GM12801 (cell line): Measurements from ENCODE around the gene TLCD3A.

Source experiments
- CTCF ChIP-seq: IDR thresholded peaks from one replicate; pipeline ENCODE4 v1.5.1; 2011; ENCODE audit warnings: control low read depth; ENCODE audit not compliant: insufficient read length; ENCODE audit errors: extremely low read depth

TLCD3A gene

DNA sequence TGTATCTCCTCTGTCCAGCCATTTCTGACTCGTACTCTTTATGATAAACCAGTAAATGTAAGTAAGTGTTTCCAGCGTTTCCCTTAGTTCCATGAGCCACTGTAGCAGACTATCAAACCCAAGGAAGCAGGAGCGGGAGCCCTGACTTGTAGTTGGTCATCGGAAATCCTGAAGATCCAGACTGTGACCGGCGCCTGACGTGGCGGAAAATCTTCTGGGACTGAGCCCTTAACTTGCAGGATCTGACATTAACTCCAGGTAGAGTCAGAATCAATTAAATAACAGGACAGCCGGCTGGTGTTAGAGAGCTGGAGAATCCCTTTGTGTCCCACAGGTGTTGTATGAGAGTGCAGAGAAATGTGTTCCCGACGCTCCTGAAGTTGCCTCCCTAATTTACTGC lies 45.7 kb downstream of the TLCD3A start:
- TF ChIP-seq CTCF, result no peak

DNA sequence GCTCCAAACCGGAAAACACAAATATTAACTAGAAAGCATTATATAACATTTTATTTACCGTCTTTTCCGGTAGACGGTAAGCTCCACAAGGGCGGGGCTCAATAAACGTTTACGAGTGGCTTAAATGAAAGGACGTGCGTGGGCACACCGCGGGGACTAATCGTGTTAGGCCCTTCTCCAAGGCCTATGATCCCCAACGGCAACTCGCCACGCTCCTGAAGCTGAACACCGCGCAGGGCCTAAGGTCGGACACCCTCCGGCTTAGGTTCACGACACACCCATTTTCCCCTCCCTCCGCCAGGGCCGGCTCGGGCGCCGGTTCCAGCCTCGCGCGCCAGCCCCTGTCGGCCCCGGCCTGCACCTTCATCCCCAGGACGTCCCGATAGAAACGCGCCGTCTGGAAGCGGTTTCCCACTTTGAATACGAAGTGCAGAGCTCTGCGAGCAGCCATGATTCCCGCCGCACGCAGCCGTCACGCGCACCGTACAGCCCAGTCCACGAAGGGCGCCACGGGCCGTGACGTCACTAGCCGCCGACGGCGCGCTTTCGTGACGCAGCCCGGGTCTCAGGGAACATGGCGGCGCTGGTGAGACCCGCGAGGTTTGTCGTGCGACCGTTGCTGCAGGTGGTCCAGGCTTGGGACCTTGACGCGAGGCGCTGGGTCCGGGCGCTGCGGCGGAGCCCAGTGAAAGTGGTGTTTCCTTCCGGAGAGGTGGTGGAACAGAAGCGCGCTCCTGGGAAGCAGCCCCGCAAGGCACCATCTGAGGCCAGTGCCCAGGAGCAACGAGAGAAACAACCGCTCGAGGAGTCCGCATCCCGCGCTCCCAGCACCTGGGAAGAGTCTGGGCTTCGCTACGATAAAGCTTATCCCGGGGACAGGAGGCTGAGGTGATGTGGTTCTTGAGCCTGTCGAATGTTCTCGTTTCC lies 49.7 kb downstream of the TLCD3A start, which contains the start of the genes GLOD4 and MRM3:
Gene GLOD4 (minus strand): TSS at position 476 of the 927 bp plus-strand sequence. CDS start 25 bp downstream, at position 451.
Gene MRM3 (plus strand): TSS at position 549 of the 927 bp plus-strand sequence. CDS start 26 bp downstream, at position 575.
- no peak for TF ChIP-seq CTCF

DNA sequence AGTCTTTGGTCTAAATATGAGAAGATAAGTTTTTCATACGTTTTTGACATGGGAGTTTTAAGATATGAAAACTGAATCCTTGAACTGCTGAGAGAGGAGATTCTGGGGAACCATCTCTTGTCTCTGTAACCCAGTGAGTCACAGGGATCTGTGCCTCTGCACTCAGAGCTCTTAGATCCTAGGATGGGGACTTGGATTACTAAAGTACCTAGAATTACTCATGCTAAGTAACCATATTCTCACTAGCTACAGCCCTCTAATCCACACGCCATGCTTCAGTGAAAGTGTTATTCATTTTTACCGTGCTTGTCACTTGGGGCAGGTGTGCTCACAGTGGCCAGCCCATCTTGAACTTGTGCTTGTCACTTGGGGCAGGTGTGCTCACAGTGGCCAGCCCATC lies 51.7 kb downstream of the TLCD3A start:
- TF ChIP-seq CTCF, result no peak

DNA sequence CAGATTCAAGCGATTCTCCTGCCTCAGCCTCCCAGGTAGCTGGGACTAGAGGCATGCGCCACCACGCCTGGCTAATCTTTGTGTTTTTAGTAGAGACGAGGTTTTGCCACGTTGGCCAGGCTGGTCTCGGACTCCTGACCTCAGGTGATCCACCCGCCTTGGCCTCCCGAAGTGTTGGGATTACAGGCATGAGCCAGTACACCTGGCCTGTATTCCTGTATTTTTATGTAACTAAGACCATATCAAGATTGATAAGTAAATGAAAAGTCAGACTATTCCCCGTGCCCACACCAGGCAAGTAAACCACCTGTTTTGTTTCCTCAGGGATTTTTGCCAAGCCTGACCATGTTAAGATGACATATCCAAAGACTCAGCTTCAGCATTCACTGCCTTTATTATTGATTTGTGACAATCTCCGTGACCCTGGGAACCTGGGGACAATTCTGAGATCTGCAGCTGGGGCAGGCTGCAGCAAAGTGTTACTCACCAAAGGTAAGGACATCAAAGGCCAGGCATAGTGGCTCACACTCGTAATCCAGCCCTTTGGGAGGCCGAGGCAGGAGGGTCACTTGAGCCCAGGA lies 55.3 kb downstream of the TLCD3A start:
- no peak for TF ChIP-seq CTCF

DNA sequence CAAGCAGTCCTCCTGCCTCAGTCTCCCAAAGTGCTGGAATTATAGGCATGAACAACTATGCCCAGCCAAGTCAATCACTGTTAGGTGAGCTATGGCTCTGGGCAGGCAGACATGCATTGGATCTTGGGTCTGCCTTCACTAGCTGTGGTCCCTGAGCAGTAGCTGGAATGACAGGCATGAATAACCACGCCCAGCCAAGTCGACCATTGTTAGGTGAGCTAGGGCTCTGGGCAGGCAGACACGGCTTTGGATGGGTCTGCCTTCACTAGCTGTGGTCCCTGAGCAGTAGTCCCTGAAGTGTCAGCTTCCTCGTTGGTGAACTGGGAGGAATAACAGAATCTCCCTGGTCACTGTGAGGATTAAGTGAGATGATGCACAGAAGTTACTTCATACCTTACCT lies 56.2 kb downstream of the TLCD3A start:
- TF ChIP-seq CTCF, result no peak

- TF ChIP-seq CTCF, result no peak
These were observed 56.9 kb downstream of the TLCD3A start for GRCh38 chr17:789160-789840.

DNA sequence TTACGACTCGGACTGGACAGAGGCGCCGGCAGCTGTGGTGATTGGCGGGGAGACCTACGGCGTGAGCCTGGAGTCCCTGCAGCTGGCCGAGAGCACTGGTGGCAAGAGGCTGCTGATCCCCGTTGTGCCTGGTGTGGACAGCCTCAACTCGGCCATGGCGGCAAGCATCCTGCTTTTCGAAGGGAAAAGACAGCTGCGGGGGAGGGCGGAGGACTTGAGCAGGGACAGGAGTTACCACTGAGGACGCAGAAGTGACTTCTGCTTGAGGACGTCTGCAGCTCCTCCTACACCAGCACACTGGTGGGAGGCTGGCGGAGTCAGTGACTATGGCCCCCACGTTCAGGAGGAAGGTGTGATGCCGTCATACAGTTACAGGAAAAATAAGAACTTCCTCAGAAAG lies 59.4 kb downstream of the TLCD3A start:
- no peak for TF ChIP-seq CTCF
